Stimulated activated CD4-positive, alpha-beta T cell treated with anti-CD3 and anti-CD28 coated beads, Interleukin-4, amount 100 ng/mL, for 48 hours (primary cell): ENCODE measurements around the gene RAC2.
"Not testable (repeated sequence)": the region's sequence is repeated elsewhere in the genome, so short reads cannot be mapped to it uniquely, and the experiment has no call there.

Experiments used
- DNase-seq, 2 donors: peaks; one replicate each; pipeline ENCODE4 v3.0.0-alpha.2; 2020; ENCODE audit warnings: low read depth in 2 of 2

Gene RAC2

GRCh38 chr22:37255558-37256006 lies 11.5 kb upstream of the RAC2 start:
- no peak for DNase-seq

- no peak for DNase-seq
Measured at GRCh38 chr22:37254867-37255233, 10.8 kb upstream of the RAC2 start.

GRCh38 chr22:37254209-37254866 lies 10.3 kb upstream of the RAC2 start:
- no peak for DNase-seq

GRCh38 chr22:37253126-37253660 lies 9.1 kb upstream of the RAC2 start:
- DNase-seq = no peak

GRCh38 chr22:37251836-37252235 lies 7.8 kb upstream of the RAC2 start:
- DNase-seq = not testable (repeated sequence)

GRCh38 chr22:37249986-37250385 lies 5.9 kb upstream of the RAC2 start:
- no peak for DNase-seq

- no peak for DNase-seq
Measured at GRCh38 chr22:37248251-37248650, 4.2 kb upstream of the RAC2 start.

- no peak for DNase-seq
Measured at GRCh38 chr22:37245740-37246139, 1.7 kb upstream of the RAC2 start.

- no peak for DNase-seq
Measured at GRCh38 chr22:37244922-37245722, 1.1 kb upstream of the RAC2 start.

GRCh38 chr22:37243402-37244113 lies 511 bp downstream of the RAC2 start:
- DNase-seq = no peak

GRCh38 chr22:37242395-37242918 lies 1.6 kb downstream of the RAC2 start:
- peak; percentile 79 to 91 for DNase-seq

- DNase-seq = no peak
Measured at GRCh38 chr22:37241351-37242142, 2.5 kb downstream of the RAC2 start.

GRCh38 chr22:37240941-37241320 lies 3.1 kb downstream of the RAC2 start:
- DNase-seq = no peak

GRCh38 chr22:37240240-37240940 lies 3.7 kb downstream of the RAC2 start:
- no peak for DNase-seq

GRCh38 chr22:37239336-37240239 lies 4.5 kb downstream of the RAC2 start:
- no peak for DNase-seq

- DNase-seq = no peak
Measured at GRCh38 chr22:37237371-37238268, 6.4 kb downstream of the RAC2 start.

GRCh38 chr22:37235897-37236607 lies 8.0 kb downstream of the RAC2 start:
- no peak for DNase-seq
